Esophagus muscularis mucosa (tissue), 4 donors: ENCODE results near the gene GRAMD2B.

Experiments
- CTCF ChIP-seq, 3 experiments: fragments of 200-600 bp in 2 of 3; fragments of 450-650 bp in 1 of 3; sonication (generic) in 2 of 3; IDR thresholded peaks; one replicate each; pipeline ENCODE4 v1.5.1; 2017 to 2019; ENCODE audit warnings: antibody characterized with exemption in 3 of 3, mild to moderate bottlenecking in 2 of 3, moderate library complexity in 1 of 3
- EP300 ChIP-seq: sonication (generic); formaldehyde crosslinking; IDR thresholded peaks from one replicate; pipeline ENCODE4 v1.6.1; 2017; ENCODE audit warnings: antibody characterized with exemption
- POLR2A ChIP-seq: fragments of 450-650 bp; IDR thresholded peaks from one replicate; pipeline ENCODE4 v1.6.1; 2017; ENCODE audit warnings: antibody characterized with exemption, moderate library complexity, mild to moderate bottlenecking, low read depth
- POLR2AphosphoS5 ChIP-seq, 2 donors: sonication (generic); formaldehyde crosslinking; IDR thresholded peaks; one replicate each; pipeline ENCODE4 v1.6.1; 2017; ENCODE audit warnings: antibody characterized with exemption in 2 of 2

GRCh38 chr5:126454081-126454480, 30.9 kb downstream of the GRAMD2B start:
- TF ChIP-seq POLR2AphosphoS5 (IDR thresholded peaks at IDR 0.05) = no peak
- TF ChIP-seq POLR2A = no peak
- no peak for TF ChIP-seq EP300
- TF ChIP-seq CTCF (IDR thresholded peaks at IDR 0.05) = no peak
